Stimulated activated CD4-positive, alpha-beta T cell treated with anti-CD3 and anti-CD28 coated beads, Interleukin-2, amount 100 ng/mL, for 48 hours (primary cell): Measurements from ENCODE around the gene ACAD11.

ENCODE experiments used
- DNase-seq, 2 donors: peaks; one replicate each; pipeline ENCODE4 v3.0.0-alpha.2; 2020

The ACAD11 gene

DNA sequence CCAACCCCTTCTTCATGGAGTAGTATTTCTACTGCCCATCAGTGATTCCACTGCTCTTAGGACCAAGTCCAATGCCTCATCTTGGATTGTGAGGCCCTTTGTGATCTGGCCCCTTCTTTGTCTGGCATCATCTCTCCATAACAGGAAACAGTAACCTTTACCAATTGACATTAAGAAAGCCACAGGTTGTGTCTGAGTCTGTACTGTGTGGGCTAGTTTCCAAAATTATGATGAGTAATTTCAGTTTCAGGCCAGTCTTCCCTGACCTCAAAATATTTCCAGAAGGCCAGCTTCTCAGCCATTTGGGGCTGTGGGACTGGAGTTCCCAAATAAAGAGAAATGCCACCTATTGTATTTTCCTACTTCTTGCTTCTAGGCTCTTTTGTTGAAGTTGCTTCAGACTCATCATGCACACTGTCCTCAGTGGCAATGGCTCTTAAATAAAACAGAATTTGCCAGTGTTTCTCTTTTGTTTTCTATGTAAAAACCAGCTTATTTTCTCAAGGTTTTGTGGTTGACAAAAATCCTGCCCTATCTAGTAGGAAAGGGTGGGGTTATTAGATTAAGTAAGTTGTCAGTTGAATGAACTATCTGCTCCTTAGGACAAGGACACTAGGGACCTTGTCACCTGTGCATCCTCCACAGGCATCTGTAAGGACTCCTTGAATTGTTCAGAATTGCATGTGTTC, 109.6 kb downstream of the ACAD11 start:
- DNase-seq, result no peak

DNA sequence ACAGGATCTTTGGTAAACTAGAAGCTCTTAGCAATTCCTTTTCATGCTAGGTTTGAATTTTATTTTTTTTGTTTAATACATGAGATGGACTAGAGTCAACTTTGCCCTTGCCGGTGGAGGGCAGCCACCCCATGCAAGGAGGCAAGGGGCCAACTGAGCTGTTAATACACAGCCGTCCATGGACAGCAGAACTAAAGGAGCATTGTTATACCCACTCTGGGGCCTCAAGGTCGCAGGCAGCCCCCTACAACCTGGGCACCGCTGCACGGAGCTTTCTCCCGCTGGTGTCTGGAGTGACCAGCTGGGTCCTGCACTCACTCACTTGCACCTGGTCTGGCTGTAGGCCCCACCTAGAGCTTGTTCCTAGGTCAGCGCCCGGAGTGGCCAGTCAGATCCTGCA, 110.4 kb downstream of the ACAD11 start:
- no peak for DNase-seq

DNA sequence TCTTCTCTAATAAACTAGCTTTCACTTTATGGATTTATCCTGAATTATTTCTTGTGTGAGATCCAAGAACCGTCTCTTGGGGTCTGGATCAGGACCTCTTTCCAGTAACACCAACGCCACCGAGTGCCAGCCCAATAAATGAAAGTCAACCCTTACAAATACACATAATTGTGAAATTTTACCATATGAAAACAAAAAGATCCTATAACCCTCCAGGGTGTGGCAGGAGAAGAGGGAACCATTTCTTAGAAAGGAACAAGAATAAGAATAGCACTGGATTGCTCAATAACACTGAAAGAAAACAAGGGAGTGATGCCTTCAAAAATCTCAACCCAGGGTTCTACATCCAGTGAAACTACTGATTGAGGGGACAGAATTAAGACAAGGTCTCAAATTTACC, 114.1 kb downstream of the ACAD11 start:
- no peak for DNase-seq

DNA sequence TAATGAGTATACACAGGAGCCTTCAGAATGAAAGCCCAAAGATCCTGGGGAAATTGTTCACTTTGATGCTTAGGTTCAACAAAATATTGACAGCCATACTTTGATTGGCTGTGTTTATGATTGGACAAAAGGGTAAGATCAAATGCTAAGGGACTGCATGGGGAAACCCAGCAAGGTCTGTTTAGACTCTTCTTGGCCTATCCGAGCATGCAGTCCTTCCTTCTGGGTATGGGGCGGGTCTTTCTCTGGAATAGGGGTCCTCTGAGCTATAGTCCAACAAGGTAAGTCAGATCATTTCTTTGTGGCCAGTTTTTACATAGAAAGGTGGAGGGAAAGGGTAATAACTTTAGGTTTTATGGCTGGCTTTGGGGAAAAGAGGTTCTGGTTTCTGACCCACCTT, 115.5 kb downstream of the ACAD11 start:
- DNase-seq, result no peak

DNA sequence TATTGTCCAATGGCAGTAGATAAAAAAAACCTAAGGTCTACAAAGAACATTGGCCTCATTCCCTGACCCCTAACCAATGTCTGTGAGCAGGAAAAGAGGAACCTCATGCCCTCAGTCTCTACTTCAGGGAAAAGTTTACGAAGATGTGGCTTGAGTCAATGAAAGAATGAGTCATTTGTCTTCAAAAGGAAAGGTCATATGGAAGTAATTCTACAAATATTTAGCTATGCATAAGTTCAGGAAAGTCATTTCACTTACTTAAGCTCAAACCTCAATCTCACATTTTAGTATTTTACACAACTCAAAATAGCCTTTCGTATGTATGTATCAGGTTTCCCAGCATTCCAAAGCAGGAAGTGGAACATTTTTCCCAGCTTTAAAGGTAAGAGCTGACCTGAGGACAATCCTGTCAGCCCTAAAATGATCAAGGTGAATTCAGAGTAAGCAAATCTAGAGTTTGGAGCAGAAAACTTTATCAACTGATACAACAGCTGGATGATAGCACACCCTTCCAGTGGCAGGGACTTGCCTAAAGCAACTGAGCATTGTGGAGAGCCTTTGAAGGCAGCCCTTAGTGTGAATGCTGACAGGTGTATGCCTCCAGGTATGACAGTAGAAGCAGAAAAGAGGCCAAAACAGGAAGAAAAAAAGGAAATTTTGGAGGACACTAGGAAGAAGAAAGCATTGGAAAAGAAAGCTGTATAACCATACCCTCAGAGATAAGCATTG, 116.4 kb downstream of the ACAD11 start:
- DNase-seq, result no peak

DNA sequence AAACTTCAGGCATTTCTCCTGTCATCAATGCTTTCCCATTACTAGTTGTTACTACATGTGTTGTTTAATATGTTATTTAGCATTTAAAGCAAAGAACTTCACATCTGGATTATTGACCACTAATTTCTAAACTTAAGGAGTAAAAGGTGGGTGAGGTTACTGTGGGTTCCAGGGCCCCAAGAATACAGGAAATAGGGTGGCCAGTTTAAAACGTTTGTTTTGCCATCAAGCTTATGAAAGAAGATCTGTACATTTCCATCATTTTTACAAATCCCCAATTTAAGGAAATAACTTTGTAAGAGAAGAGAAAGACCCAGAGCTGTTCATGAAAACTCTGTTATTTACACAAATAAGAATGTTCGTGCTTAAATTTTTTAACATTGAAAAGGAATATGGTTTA, 117.0 kb downstream of the ACAD11 start:
- DNase-seq, result no peak

DNA sequence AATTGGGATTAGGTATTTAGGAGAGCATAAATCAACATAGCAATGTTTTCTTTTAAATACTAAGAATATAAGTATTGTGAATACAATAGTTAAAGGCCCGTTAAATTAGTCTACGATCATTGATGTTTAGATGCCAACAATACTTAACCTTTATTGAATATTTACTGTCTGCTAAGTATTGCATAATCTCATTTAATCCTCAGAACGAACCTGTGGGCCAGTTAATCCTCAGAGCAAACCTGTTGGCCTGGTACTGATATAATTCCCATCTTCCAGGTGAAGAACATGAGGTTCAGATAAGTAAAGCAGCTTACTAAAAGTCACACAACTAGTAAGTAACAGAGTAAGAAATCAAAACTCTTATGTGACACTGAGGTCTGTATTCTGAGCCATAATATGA, 119.9 kb downstream of the ACAD11 start:
- no peak for DNase-seq

DNA sequence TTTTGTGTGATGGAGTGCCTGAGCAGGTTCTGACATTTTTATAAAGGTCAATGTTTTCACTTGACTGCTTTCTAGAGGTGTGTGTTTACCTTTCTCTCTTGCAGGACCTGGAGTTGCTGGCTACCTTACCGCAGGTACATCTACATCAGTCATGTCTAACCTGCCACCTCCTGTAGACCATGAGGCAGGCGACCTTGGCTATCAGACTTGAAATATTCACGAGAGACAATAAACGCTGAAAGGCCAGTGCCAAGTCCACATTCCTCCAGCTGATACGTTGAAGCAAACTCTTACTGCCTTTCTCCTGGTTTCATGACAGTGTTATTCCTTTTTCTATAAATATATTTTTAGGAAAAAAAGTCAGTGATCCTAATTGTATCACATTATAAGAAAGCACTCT, 121.5 kb downstream of the ACAD11 start:
- DNase-seq, result no peak

DNA sequence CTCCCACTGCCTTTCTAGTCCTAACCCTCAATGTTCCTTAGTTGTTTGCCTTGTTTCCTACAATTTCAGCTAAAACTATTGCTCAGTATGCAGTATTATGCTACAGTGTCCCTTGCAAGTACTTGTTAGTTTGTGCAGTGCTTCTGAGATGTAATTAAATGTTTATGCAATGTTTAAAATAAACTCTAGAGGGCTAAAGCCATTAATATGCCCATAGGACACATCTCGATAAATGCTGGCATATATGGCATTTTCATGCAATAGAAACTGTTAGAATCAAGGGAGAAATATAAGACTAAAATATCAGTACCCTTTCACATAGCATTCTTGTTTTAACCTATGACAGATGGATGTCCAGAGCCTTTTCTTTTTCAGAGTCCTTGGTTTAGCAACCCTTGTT, 122.3 kb downstream of the ACAD11 start:
- DNase-seq, result no peak

DNA sequence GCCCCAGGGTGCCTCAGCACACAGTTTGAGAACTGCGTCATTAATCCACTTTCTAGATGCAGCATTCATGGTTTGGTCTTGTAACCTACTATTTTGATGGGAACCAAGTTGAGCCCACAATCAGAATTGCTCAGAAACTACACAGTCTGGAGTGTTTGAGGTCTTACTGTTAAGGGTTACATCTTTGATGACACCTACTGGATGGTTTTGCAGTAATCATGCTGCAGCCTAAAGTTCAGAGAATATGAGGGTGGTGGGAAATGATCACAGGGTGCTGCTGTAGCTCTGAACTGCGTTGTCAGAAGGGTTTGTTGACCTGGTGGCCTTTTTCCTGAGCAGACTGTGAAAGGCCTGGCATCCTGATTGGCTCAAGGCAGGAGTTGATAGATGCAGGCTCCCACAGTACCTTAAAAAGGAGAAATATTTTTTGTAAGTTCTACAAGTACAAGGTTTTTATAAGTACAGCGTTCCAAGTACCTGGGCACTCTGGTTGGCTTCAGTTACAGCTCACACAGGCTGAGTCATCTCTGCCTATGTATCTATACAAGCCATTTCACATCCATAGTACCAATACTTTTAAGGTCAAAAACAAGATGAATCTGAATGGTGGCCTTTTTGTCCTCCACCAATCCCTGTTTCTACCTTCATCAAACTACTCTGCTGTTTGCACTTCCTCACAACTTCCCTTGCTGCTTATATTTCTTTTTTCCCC, 123.0 kb downstream of the ACAD11 start:
- no peak for DNase-seq

DNA sequence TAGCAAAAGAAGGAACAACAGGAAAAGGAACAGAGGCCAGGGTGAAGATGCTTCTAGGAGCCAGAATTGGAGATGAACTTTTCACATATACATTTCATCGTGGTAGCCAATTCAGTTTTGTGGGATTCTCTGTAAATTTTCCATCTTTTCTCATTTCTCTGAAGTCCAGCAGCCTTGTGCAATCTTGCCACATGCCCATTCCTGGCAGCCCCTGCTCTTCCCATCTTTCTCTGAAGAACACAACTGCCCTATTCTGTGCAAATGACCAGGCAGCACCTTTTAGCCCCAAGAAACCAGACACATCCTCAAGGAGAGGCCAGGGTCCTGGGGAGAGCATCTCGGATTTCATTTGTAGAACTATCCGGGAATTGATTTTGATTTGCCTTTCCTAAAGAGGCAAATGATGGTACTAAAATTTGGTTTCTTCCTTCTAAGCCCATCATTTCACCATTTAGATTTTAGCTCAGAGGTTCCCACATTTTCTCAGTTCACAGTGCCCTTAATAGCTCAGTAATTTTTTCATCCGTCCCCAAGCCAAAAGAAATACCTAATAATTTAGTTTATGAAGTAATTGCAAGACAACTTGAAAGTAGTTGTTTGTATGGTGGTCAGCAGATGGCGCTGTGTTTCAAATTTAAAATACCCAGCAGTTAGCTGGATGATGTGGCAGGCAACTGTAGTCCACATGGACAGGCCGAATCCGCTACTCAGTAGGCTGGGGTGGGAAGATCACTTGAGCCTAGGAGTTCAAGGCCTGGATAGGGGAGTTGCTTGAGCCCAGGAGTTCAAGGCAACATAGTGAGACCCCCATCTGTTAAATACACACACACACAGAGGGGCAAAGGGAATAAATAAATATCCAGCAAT, 123.8 kb downstream of the ACAD11 start:
- DNase-seq, result peak; percentile 48 to 57

DNA sequence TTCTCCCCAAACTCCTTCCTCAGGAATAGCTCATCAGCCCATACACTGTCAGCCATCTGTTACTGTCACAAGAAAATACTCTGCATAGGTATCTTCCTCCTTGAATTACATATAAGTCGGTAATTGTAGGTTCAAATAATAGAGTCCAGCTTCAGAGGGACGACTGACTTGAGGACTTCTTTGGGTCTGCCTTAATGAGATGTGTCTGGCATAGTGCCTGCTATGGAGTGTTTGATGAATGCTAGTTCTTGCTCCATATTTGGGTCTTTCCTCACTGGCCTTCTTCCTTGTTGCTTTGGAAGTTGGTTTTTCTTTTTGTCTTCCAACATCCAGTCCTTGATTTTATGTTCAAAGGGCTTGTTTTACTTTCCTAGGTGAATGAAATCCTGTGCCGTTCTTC, 129.0 kb downstream of the ACAD11 start:
- DNase-seq, result no peak

DNA sequence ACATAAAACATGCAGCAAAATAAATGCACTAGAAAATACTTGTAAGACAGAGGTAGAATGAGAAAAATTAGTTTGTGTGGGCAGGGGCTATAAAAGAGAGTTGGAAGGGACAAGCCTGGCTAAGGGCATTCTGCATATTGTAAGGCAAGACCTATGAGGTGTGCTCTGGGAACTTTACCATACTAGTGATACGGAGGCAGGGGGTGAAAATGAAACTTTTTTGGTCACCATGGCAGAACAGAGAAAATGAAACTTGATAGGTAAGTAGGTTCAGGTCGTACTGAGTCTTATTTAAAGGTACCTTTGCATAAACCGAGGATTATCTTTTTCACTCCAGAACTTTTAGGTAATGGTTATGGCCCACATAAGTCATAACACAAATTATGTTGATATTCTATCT, 137.3 kb downstream of the ACAD11 start:
- DNase-seq, result no peak

DNA sequence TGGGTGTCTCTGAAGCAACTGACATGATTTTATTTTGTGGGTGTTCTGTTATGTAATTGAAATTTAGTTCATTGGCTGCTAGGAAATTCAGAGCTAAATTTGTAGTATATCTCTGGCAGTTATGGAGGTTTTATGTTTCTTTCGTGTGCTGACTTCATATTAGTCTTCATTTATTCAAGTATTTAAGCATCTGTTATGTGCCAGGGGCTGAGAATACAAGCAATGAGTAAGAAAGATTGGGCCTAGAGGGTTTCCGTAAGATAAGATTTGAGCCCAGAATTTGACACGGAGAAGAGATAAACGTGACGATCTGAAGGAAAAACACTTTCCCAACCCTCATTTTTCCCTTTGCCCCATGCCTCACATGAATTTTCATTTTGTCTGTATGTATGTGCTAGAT, 137.7 kb downstream of the ACAD11 start:
- DNase-seq, result no peak

DNA sequence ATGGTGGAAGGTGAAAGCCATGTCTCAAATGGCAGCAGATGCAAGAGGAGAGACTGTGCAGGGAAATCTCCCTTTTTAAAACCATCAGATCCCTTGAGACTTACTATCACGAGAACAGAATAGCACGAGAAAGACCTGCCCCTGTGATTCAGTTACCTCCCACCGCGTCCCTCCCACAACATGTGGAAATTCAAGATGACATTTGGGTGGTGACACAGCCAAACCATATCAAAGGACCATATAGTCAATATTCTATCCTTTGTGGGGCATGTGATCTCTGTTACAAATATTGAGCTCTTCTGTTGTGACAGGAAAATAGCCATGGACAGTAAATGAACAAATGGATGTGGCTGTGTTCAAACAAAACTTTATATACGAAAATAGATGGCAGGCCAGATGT, 139.7 kb downstream of the ACAD11 start:
- DNase-seq, result no peak

DNA sequence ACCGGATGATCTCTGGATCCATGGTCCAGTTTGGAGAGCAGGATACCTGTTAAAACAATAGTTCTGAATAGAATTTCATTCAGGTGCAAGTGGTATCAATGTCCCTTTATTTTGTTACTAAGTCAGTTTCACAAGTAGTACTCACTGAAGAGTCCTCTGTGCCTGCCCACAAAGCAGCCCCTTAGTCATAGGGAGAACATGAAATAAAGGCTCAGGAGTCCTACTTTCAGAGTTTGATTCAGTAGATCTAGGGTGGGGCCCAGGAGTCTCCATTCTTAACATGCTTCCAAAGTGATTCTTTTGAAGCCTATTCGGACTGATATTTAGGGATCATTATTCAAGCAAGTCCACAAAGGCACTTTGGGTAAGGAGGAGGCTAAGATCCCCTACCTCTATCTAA, 142.3 kb downstream of the ACAD11 start:
- DNase-seq, result no peak

DNA sequence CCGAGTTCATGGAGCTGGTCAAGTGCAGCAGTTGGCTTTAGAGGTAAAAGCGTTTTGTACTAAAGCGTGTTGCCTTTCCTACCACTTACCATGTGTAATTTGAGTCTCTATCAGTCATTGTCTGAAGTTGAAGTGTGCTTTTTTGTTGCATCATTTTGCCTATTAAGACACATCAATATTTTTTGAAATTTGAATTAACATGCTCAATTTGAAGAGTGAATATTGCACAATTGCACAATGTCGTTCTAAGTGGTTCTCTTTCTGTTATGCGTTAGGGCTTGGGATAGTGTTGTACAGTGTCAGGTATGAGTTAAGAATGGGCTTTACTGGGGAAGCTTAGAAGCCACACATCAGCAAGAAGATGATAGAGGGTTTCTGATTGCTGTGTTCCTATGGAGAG, 146.6 kb downstream of the ACAD11 start:
- DNase-seq, result no peak

DNA sequence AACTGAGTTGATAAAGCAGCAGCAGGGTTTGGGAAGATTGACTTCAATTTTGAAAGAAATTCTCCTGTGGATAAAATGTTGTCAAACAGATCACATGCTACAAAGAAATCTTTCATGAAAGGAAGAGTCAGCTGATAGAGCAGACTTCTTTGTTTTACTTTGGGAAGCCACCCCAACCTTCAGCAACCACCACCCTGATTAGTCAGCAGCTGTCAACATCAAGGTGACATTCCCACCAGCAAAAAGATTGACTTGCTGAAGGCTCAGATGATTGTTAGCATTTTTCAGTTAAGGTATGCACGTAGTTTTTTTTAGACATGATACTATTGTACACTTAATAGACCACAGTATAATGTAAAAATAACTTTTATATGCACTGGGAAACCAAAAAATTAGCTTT, 150.1 kb downstream of the ACAD11 start:
- DNase-seq, result no peak

DNA sequence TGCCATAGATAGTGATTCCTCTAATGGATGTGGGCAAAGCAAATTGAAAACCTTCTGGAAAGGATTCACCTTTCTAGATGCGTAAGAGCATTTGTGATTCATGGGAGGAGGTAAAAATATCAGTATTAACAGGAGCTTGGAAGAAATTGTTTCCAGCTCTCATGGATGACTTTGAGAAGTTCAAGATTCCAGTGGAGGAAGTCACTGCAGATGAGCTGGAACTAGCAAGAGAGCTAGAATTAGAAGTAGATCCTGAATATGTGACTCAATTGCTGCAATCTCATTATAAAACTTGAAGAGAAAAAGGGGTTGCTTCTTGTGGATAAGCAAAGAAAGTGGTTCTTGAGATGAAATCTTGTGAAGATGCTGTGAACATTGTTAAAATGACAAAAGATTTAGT, 150.5 kb downstream of the ACAD11 start:
- DNase-seq, result no peak
